Right atrium auricular region (tissue), 2 donors: Measurements from ENCODE around the gene NDUFV3. TPM values are rescaled to one million over a fixed set of nuclear protein-coding genes. Genes with fewer than 3 reads are reported as not detected.

ENCODE experiments used
- DNase-seq: peaks from one replicate; pipeline ENCODE4 v3.0.0-alpha.2; 2019; ENCODE audit warnings: low spot score
- H3K27ac ChIP-seq, 2 donors: fragments of 200-600 bp; sonication (generic); 1 replicate in 1 of 2; 2 replicates in 1 of 2; pipeline ENCODE4 v1.5.1; 2016 to 2019
- H3K27me3 ChIP-seq, 2 donors: fragments of 200-600 bp; sonication (generic); one replicate each; pipeline versions ENCODE4 v1.5.1 to v1.6.0; 2017 to 2019
- H3K36me3 ChIP-seq: fragments of 200-600 bp; sonication (generic); one replicate; pipeline ENCODE4 v1.5.1; 2016
- H3K4me1 ChIP-seq, 2 donors: fragments of 200-600 bp; sonication (generic); one replicate each; pipeline versions ENCODE4 v1.5.1 to v1.6.0; 2017 to 2019
- H3K4me3 ChIP-seq, 2 donors: fragments of 200-600 bp; sonication (generic); 1 replicate in 1 of 2; 2 replicates in 1 of 2; pipeline ENCODE4 v1.5.1; 2017 to 2019; ENCODE audit warnings: mild to moderate bottlenecking in 1 of 2, moderate library complexity in 1 of 2
- H3K9me3 ChIP-seq, 2 donors: fragments of 200-600 bp; sonication (generic); one replicate each; pipeline ENCODE4 v1.5.1; 2019
- total RNA-seq, 2 donors: library from RNA; depleted of rRNA; stranded (reverse); fragments of >200 nt; gene quantifications; one replicate each; pipeline ENCODE4 v1.1.0, GENCODE V29; 2016
- TF ChIP-seq, protein P1 (sequence below), 2 donors: fragments of 200-600 bp; sonication (generic); IDR thresholded peaks; one replicate each; pipeline ENCODE4 v1.5.1; 2019; ENCODE audit warnings: antibody characterized with exemption in 2 of 2

Gene NDUFV3
- total RNA-seq, 2 donors from 2014 or later = 28.8 to 37.4 TPM

- Histone ChIP-seq H3K27me3 (no peaks in the 10 kb centered on the region), H3K36me3 (peaks cover 37% of the 10 kb centered on the region), H3K9me3 (no peaks in the 10 kb centered on the region), H3K4me1 (no peaks in the 10 kb centered on the region), H3K4me3 (no peak overlapping the region), H3K27ac (no peak overlapping the region)
- no peak for DNase-seq
- TF ChIP-seq, protein P1, sequence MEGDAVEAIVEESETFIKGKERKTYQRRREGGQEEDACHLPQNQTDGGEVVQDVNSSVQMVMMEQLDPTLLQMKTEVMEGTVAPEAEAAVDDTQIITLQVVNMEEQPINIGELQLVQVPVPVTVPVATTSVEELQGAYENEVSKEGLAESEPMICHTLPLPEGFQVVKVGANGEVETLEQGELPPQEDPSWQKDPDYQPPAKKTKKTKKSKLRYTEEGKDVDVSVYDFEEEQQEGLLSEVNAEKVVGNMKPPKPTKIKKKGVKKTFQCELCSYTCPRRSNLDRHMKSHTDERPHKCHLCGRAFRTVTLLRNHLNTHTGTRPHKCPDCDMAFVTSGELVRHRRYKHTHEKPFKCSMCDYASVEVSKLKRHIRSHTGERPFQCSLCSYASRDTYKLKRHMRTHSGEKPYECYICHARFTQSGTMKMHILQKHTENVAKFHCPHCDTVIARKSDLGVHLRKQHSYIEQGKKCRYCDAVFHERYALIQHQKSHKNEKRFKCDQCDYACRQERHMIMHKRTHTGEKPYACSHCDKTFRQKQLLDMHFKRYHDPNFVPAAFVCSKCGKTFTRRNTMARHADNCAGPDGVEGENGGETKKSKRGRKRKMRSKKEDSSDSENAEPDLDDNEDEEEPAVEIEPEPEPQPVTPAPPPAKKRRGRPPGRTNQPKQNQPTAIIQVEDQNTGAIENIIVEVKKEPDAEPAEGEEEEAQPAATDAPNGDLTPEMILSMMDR (IDR thresholded peaks at IDR 0.05) = no peak
Measured at GRCh38 chr21:42913476-42913875, 20.4 kb downstream of the NDUFV3 start.

- TF ChIP-seq, protein P1 (IDR thresholded peaks at IDR 0.05) = no peak
- DNase-seq = no peak
- Histone ChIP-seq H3K27me3 (no peaks in the 10 kb centered on the region), H3K4me1 (no peaks in the 10 kb centered on the region), H3K9me3 (no peaks in the 10 kb centered on the region), H3K27ac (no peak overlapping the region), H3K36me3 (no peaks in the 10 kb centered on the region), H3K4me3 (no peak overlapping the region)
Measured at GRCh38 chr21:42918291-42918690, 25.2 kb downstream of the NDUFV3 start.

GRCh38 chr21:42921927-42922326 is 28.8 kb downstream of the NDUFV3 start:
- Histone ChIP-seq H3K9me3 (no peaks in the 10 kb centered on the region), H3K27me3 (no peaks in the 10 kb centered on the region), H3K4me1 (peaks cover 0 to 9% of the 10 kb centered on the region in 2 donors), H3K4me3 (no peak overlapping the region), H3K36me3 (no peaks in the 10 kb centered on the region), H3K27ac (no peak overlapping the region)
- TF ChIP-seq, protein P1 (IDR thresholded peaks at IDR 0.05) = no peak
- DNase-seq = no peak

DNA sequence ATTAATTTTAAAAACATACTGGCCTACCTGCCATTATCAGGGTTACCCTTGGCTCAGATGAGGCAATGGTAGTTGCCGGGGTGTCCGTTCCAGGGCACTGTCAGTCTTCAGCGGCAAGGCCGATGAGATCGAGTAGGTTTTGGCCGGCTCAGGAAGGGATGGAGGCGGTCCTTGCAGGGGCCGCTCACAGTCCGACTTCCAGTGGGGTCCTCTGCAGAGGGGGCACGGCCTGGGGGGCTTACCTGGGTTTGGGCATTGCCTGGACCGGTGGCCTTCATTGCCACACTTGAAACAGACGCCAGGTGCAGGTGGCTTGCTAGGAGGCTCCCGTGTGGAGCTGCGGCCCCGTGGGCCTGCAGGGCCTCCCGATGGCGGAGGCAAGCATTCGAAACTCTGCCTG is 29.8 kb downstream of the NDUFV3 start:
- Histone ChIP-seq H3K36me3 (no peaks in the 10 kb centered on the region), H3K4me1 (peaks cover 0 to 9% of the 10 kb centered on the region in 2 donors), H3K4me3 (no peak overlapping the region), H3K9me3 (no peaks in the 10 kb centered on the region), H3K27ac (no peak overlapping the region), H3K27me3 (no peaks in the 10 kb centered on the region)
- TF ChIP-seq, protein P1 (IDR thresholded peaks at IDR 0.05) = no peak
- DNase-seq = no peak

- no peak overlapping the region for H3K4me3 ChIP-seq
- H3K27me3 ChIP-seq = no peaks in the 10 kb centered on the region
- peak; percentile 86 for DNase-seq
- TF ChIP-seq, protein P1 (IDR thresholded peaks at IDR 0.05) = peak; percentile 49 to 88
- peaks cover 0 to 9% of the 10 kb centered on the region in 2 donors for H3K4me1 ChIP-seq
- no peaks in the 10 kb centered on the region for H3K36me3 ChIP-seq
- no peak overlapping the region for H3K27ac ChIP-seq
- H3K9me3 ChIP-seq = no peaks in the 10 kb centered on the region
Measured at GRCh38 chr21:42923553-42924432, 30.7 kb downstream of the NDUFV3 start.
